Activated CD8-positive, alpha-beta memory T cell treated with anti-CD3 and anti-CD28 coated beads for 1 hour (primary cell): ENCODE data around the gene TAS2R14.

Experiments
- DNase-seq, 2 donors: peaks; one replicate each; pipeline ENCODE4 v3.0.0-alpha.2; 2020; ENCODE audit warnings: low read depth in 1 of 2; ENCODE audit errors: extremely low read depth in 1 of 2

Gene TAS2R14

DNA sequence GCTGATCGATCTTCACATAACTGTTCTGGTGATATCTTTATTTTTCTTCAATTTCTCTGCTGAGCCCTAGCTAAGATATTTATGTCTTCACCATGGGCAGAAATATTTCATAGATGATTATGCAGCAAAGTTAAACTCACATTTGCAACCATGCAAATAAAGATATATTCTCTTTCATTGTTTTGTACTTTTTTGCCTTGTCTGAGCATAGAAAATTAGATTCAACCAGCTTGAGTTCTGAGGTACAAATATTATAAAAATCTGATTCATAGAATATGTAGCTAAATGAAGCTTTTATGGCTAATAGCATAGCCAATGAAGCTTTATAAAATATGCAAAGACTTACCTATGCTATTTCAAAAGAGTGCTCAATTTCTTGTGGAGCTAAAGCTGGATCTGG, 29.6 kb downstream of the TAS2R14 start, which contains the start of gene TAS2R13:
Gene TAS2R13 (minus strand): TSS at position 101 of the 400 bp plus-strand sequence. CDS start 264 bp downstream, outside the sequence.
- no peak for DNase-seq

DNA sequence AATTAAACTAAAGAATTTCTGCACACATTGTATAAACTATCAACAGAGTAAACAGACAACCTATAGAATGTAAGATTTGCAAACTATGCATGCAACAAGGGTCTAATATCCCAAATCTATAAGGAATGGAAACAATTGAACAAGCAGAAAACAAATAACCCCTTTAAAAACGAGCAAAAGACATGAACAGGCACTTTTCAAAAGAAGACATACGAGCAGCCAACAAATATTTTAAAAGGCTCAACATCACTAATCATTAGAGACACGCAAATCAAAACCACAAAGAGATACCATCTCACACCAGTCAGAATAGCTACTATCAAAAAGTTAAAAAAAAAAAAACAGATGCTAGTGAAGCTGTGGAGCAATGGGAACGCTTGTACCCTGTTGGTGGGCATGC, 34.4 kb downstream of the TAS2R14 start:
- DNase-seq, result no peak

DNA sequence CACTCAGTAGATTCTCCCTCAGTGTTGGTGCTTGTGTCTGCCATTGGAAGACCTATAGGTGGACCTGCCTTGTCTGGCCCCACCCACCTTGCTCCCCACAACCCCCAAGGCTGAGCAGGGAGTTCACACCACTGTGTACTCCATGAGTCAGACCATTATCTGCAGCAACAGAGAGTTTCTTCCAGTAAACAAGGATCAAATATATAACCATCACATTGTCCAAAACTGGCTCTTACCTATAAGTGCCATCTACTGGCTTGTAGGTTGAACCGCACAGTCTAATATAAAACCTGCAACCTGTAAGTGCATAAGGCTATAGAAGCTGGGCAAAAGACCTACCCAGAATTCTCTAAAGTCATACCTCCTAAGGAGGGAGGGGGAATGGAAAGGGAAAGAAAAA, 37.6 kb downstream of the TAS2R14 start:
- DNase-seq, result no peak

DNA sequence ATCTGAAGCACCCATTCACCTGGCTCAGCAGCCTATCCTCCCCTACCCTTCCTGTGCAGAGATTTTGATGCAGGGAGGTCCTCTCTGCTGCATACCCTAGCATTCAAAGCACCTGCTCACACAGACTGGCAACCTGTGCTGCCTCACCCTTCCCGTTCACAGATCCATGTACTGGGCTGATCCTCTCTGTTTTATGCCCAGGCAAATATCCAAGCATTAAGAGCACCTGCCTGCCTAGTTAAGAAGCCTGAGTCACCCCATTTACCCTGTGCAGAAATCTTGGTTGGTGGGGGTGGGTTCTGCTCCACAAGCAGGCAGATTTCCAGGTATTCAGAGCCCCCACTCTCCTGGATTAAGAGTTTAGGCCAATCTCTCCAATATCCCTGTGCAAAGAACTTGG, 38.1 kb downstream of the TAS2R14 start:
- no peak for DNase-seq

DNA sequence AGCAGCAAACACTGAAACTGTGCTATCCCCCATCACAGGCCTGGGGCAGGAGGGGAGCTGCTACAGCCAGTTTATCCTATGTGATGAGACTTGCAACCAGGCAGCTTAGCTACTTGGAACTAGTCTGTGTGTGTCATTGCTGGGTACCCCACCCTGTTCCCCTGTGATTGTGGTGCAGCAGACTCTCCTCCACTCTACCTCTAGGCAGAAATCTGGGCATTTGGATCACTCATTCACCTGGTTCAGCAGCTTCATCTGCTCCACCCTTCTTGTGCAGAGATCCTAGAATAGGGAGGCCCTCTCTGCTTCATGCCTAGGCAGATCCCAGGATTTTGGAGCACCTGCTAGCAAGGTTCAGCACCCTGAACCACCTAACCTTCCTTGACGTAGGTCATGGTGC, 38.5 kb downstream of the TAS2R14 start:
- no peak for DNase-seq

DNA sequence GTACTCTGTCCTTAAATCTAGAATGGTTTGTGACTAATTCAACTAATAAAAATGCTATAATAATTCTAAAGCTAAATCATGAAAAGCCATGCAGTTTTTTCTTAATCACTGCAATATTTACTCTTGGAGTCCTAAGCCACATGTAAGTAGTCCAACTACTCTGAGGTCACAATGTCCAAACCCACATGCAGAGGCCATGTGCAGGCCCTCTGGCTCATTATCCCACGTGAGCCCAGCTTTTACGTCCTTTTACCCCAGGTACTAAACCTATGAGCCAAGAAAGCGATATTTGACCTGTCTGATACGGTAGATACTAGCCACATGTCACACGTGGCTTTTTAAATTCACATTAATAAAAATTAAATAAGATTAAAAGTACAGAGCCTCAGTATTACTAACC, 42.2 kb downstream of the TAS2R14 start:
- no peak for DNase-seq

DNA sequence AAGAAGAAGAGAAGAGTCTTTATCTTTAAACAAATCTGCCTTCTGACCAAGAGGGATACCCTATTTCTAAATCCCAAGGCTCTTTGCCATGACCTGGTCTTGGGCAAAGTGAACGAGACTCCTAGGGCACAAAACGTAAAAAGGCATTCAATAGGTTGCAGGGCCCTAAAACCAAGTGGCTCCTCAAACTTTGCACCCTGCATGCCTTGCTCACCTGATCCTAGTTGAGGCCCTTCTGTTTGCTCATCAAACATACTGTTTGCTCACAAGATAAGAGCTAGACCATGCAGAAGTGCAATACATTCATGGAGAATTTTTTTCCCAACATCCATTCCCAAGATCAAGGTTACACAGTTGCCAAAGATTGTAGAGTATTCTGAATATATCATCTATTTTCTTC, 47.1 kb downstream of the TAS2R14 start:
- DNase-seq, result no peak

DNA sequence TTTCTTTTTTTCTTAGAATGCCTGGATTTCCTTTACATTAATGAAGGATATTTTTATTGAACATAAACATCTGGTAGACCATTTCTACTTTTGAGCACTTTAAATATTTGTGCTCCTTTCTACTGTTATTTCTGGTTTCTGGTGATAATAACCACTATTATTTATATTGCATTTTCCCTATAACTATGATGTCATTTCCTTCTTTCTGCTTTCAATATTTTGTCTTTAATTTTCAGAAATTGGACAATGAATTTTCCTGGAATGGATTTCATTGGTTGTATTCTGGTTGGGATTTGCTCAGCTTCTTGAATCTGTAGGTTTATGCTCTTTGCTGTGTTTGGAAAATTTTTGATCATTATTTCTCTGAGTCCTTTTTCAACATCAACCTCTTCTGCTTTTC, 49.8 kb downstream of the TAS2R14 start:
- no peak for DNase-seq
